HG03045 (cell line): Measurements from ENCODE around the gene MAL.
"Not testable (repeated sequence)": the region's sequence is repeated elsewhere in the genome, so short reads cannot be mapped to it uniquely, and the experiment has no call there.

ENCODE experiments used
- ATAC-seq: cut with Tn5 transposase; IDR thresholded peaks from one replicate; pipeline ENCODE4 v1.9.1; 2021; ENCODE audit warnings: mild to moderate bottlenecking, moderate library complexity; ENCODE audit not compliant: unreplicated experiment

The MAL gene

DNA sequence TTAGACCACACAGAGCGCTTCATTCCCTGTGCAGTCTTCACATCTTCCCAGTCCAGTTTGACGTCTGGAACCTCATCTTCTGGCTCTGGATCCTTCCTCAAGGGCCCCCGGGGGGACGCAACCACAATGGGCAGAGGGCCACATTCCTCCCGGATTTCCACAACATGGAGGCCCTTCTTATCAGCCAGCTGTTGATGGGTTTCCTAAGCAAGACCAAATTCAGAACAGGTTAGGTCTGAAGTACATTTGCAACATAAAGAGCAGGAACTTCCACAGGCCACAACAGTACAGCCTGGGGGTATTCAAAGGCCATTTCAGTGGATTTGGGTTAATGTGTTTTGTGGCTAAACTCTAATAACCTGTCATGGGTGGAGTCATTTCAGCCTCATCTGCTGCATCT, 61.9 kb downstream of the MAL start:
- ATAC-seq: no peak

DNA sequence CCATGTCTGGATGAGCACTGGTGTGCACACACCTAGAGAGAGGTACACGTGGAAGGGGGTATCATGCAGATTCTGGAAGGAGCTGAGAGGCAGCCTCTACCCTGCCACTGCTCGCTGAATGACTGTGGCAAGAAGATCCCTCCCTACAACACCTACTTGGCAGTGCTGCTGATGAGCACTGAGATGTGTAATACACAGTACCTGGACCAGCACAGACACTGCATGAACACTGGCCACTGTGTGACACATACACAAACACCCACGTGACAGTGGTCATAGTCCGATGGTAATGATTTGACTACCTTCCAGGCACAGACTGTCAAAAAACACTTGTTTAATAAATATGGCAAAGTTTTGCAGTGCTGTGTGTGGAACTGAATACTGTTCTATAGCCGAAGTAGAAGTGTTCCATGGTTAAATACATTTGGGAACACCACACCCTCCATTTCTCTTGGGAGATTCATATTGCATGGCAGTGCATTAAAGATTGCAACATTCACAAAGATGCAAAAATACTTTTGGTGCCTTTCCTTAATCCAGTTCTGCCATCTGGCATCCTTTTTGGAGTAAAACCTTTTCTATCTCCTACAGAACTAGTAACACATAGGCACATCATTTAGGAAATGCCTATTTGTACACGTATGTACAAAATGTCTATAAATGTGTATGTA, 66.5 kb downstream of the MAL start:
- no peak for ATAC-seq

GRCh38 chr2:95098273-95098672, 72.8 kb downstream of the MAL start:
- not testable (repeated sequence) for ATAC-seq

- no peak for ATAC-seq
These were observed 74.4 kb downstream of the MAL start for GRCh38 chr2:95099910-95100309.
